Colon (tissue), 2 donors: Measurements from ENCODE around the gene MOB3B.
A peak's percentile ranks its signal among the peaks of the same experiment; 100 is the strongest.

Experiments used
- FAIRE-seq: peaks from 2 replicates; lab custom pipeline; 2012; peaks lifted over from hg19 to GRCh38; lab: Jason Lieb, UNC
- donor health status: control.
- donor health status: control.

The MOB3B gene

DNA sequence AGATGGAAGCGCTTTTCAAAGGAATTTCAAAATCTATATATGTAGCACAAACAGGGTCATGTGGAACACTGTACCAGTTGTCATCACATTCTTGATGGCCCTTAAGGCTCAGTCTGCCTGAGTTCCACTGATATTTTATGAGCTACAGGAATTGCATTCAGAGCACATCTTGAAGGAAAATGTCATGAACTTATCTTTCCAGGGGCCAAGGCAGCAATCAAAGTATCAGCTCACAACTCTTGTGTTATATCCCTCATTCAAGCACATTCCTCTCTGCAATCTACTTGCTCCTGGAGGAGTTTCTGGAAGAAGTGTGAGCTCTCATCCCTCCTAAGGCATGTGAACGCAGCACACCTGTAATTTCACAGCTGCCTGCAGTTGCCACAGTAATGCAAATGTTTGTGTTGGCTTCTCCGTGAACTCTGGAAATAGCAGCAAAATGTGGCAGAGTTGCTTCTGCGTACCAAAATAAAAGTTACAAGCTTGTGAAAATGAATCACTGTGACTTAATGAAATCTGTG is 143.0 kb downstream of the MOB3B start:
- FAIRE-seq = no peak

GRCh38 chr9:27385606-27386322 is 143.8 kb downstream of the MOB3B start:
- no peak for FAIRE-seq

DNA sequence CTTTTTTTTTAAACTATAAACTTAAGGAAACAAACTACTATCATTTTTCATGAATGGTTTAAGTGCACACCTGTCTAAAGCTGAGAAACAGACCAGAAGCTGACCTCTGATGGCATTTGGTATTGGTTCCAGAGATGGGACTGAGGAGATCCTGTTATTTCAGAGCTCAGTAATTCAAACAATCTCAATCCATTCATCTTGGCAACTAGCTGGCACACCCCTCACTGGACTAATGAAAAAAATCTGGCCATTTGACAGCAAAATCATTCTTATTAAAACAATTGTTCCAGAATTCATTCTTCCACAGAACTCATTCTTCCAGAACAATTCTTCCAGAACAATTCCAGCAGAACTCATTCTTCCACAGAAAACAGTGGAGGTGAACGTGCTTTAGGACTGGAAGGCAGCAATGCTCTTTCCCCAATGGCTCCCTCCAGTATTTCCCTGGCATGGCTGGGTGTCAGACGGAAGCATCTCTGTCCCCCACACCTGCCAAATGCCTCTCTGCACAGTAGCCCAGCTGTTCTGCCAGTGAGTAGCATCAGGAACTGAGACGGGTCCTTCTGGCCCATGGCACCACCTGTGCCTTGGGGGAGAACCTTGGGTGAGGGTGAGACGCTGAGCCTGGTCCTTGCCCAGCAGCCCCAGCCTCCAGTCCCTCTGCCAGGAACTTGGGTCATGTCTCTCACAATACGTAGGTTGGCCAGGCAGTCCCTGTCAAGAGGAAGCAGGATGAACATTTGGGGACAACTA is 145.2 kb downstream of the MOB3B start:
- no peak for FAIRE-seq

- FAIRE-seq = no peak
Measured at GRCh38 chr9:27383524-27383923, 146.1 kb downstream of the MOB3B start.

DNA sequence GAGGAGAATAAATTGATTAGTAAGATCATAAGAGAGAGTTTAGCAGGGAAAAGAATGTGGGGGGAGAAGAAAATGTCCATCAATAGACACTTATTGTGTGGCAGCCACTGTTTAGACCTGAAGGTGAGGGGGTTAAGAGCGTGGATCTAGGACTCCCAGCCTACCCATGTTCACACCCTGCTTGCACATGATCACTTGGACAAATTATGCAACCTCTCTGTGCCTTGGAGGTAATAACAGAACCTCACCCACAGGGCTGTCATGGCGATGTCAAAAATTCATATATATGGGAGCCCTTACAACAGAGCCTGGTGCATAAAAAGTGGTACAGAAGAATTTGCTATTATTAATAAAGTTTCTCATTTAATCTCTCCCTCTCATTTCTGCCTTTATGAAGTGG is 146.6 kb downstream of the MOB3B start:
- no peak for FAIRE-seq

- no peak for FAIRE-seq
Measured at GRCh38 chr9:27382308-27382707, 147.3 kb downstream of the MOB3B start.

- peak; percentile 21 for FAIRE-seq
Measured at GRCh38 chr9:27379311-27380251, 150.0 kb downstream of the MOB3B start.

DNA sequence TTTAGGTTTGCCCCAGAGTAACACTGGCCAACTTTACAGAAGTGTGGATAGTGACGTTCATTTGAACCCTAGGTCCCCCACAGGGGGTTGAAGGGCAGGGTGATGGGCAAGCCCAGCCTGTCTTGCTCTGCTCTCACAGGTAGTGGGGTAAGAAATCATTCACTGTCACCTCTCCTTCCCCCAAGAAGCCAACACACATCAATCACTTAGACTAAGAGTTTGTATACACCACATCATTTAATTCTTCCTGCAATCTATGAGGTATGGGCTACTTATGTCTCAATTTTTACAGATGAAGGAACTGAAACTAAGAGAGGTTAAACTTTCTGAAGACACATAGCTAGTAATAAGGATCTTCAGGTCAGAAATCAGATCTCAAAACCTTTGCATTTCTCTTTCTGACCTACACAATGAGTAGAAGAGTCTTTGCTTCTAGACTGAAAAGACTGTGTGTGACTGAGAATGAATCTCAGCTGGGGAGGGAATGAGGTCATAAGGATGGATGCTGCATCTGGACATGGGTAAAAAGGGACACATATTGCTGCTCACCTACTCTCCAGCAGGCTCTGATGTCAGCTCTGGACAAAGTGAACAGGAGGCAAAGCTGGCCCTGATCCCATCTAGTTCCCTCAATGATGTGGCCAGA is 151.7 kb downstream of the MOB3B start:
- FAIRE-seq = no peak

GRCh38 chr9:27377147-27377807 is 152.3 kb downstream of the MOB3B start:
- no peak for FAIRE-seq

DNA sequence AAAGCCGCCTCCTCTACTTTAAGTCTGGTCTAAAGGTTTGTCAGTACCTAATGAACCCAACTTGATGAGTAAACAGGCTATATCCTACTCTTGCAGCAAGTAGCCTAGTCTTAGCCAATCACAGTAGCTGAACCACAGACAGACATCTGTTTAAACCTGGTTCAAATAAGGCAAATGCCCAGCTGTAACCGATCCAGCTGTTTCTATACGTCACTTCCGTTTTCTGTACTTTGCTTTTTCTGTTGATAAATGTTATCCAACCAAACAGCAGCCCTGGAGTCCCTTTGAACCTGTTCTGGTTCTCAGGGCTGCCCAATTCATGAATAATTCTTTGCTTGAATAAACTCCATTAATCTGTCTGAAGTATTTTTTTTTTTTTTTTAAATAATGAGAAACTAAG is 155.8 kb downstream of the MOB3B start:
- no peak for FAIRE-seq

DNA sequence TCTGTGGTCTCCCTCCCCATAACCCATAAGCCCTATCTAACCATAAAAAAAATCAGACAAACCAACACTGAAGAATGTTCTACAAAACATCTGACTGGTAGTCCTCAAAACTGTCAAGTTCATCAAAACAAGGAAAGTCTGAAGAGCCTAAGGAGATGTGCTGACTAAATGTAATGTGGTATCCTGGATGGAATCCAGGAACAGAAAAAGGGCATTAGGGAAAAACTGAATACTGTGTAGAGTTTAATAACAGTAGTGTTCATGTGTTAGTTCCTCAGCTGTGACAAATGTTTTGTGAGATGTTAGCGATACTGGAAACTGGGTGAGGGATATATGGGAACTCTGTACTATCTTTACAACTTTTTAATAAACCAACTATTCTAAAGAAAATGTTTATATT is 157.0 kb downstream of the MOB3B start:
- FAIRE-seq = no peak

- peak; percentile 93 for FAIRE-seq
Measured at GRCh38 chr9:27371382-27371781, 158.2 kb downstream of the MOB3B start.

DNA sequence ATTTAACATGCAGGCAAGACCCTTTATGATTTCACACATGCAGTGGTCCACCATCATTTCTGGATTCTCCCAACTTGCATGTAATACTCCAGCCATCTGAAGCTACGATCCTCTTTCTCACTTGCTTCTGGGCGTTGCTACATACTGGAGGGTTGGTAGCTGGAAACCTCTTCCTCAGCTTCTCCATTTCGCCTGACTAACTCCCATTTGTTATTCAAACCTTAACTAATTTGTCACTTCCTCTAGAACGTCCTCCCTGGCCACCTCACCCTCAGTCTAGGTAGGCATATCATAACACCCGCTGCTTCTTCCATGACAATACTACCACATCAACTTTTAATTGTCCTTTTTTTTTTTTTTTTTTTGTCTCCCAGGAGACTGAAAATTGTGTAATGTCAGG is 160.0 kb downstream of the MOB3B start:
- FAIRE-seq = no peak

- no peak for FAIRE-seq
Measured at GRCh38 chr9:27368316-27368985, 161.2 kb downstream of the MOB3B start.

DNA sequence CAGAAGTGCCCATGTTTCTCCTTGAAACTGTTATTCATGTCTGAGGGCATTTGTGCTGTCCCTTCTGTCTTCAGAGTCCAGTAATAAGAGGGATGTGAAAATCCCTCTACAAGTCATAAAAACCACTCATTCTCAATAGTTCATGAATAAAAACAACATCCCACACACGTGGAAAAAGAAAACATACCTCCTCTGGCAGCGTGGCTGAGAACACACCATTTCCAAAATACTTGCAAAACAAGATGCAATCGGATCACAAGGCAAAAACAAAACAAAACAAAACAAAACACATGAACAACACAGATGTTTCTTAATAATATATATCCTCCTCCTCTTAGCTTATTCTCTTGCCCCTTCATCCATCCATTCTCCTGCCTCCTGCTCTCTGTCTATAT is 161.7 kb downstream of the MOB3B start:
- FAIRE-seq = no peak

DNA sequence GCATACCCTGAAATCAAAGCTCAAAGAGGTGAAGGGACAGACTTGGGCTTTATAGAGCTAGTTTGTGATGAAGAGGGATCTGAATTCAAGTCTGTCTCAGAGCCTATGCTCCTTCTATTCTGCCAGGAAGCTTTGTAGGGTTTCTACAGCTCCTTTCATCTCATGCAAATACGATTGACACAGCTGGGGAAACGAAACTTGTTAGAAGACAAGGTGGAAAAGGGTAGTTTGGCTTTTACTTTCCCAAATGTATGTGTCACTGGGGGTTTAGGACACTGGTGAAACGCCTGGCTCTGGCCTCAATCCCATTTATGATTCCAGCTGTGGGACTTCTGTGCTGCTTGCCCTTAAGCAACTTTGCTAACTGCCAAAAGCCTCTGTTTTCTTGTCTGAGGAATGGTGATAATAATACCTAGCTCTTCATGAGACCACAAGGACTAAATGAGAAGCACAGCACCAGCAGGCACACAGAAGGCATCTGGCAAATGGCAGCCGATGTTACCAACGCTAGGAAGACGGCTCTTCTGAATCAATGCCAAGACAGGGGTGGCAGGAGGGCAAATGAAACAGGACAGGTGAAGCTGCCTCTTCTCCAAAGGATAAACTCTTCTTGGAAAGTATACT is 162.3 kb downstream of the MOB3B start:
- FAIRE-seq = no peak

- FAIRE-seq = no peak
Measured at GRCh38 chr9:27365707-27366376, 163.8 kb downstream of the MOB3B start.

DNA sequence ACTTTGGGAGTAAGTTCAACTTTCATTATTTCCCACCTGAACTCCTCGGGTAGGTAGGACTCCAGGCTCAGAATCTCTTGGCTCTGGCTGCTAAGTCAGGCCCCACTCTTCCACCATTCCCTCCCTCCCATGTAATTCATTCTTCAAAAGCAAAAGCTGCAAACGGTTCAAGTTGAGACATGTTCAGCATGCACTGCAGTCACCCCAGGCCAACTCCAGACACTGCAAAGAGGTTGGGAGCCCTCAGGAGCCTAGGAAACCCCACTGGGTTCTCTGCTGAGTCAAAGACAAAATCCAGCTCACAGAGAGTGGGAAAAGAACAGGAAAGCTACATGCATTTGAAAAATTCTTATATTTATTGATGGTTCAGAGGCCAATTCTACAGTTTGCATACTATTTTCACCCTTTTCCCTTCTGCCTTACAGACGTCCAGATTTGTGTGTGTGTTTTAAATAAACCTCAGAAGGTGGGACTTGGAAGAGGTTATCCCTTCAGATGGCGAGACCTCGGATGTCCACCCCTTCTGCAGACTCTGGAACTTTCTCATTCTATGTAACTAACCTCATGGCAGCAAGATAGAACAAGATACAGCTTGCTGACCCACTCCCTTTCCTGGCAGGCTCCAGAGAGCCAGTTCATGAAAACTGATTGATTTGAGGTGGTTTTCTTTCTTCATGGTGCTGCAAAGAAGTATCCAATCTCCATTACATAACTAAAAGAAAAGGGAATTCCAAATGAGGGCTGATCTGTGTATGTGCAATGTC is 167.0 kb downstream of the MOB3B start:
- FAIRE-seq = no peak

- no peak for FAIRE-seq
Measured at GRCh38 chr9:27361492-27361891, 168.1 kb downstream of the MOB3B start.
